Activated naive CD8-positive, alpha-beta T cell treated with anti-CD3 and anti-CD28 coated beads for 36 hours (primary cell): ENCODE measurements around the gene NPLOC4. TPM values are rescaled to one million over a fixed set of nuclear protein-coding genes. Genes with fewer than 3 reads are reported as not detected.
"Not testable (repeated sequence)": the region's sequence is repeated elsewhere in the genome, so short reads cannot be mapped to it uniquely, and the experiment has no call there.

Experiments used
- DNase-seq: peaks from one replicate; pipeline ENCODE4 v3.0.0; 2021
- H3K27ac Mint-ChIP-seq: one replicate; pipeline ENCODE4 v1.8.0; 2022; ENCODE audit warnings: mild to moderate bottlenecking, moderate library complexity, mixed read lengths
- H3K27me3 Mint-ChIP-seq: one replicate; pipeline ENCODE4 v1.8.0; 2022; ENCODE audit warnings: mild to moderate bottlenecking, mixed read lengths
- H3K36me3 Mint-ChIP-seq: one replicate; pipeline ENCODE4 v1.8.0; 2021; ENCODE audit warnings: mild to moderate bottlenecking, mixed read lengths
- H3K4me1 Mint-ChIP-seq: one replicate; pipeline ENCODE4 v1.8.0; 2021; ENCODE audit warnings: mixed read lengths
- H3K4me3 Mint-ChIP-seq: one replicate; pipeline ENCODE4 v1.8.0; 2022; ENCODE audit warnings: mild to moderate bottlenecking, moderate library complexity, mixed read lengths
- H3K9me3 Mint-ChIP-seq: one replicate; pipeline ENCODE4 v1.8.0; 2022; ENCODE audit warnings: mixed read lengths
- total RNA-seq, 2 experiments: library from RNA; stranded (reverse); gene quantifications; one replicate each; pipeline ENCODE4 v1.2.3, GENCODE V29; 2021

NPLOC4 gene
- 100 to 1,000 TPM; 103 TPM for total RNA-seq

GRCh38 chr17:81636505-81637288 is at the start of gene NPLOC4, which contains the start of gene TSPAN10:
Gene NPLOC4 (minus strand): TSS chr17:81637112. CDS start chr17:81636930, 182 bp downstream.
Gene TSPAN10 (plus strand): TSS chr17:81637196. CDS start chr17:81642413, 5,217 bp downstream.
- H3K4me3 Mint-ChIP-seq: peak within 1 kb of the TSS; percentile 95
- DNase-seq: peak; percentile 88
- H3K36me3 Mint-ChIP-seq: peaks cover 8% of the 10 kb centered on the region
- H3K27me3 Mint-ChIP-seq: no peaks in the 10 kb centered on the region
- H3K4me1 Mint-ChIP-seq: peaks cover 17% of the 10 kb centered on the region
- no peaks in the 10 kb centered on the region for H3K9me3 Mint-ChIP-seq
- H3K27ac Mint-ChIP-seq: peak within 1 kb of the TSS; percentile 87

- no peak for DNase-seq
- Mint-ChIP-seq H3K27me3 (no peaks in the 10 kb centered on the region), H3K36me3 (peaks cover 26% of the 10 kb centered on the region), H3K4me1 (peaks cover 23% of the 10 kb centered on the region), H3K4me3 (no peak overlapping the region), H3K9me3 (no peaks in the 10 kb centered on the region), H3K27ac (no peak overlapping the region)
These were observed 49.7 kb upstream of the NPLOC4 start for GRCh38 chr17:81686614-81687013.

- Mint-ChIP-seq H3K4me1 (peaks cover 23% of the 10 kb centered on the region), H3K27ac (peak overlapping the region; percentile 83), H3K27me3 (no peaks in the 10 kb centered on the region), H3K9me3 (no peaks in the 10 kb centered on the region), H3K36me3 (peaks cover 29% of the 10 kb centered on the region), H3K4me3 (peak overlapping the region; percentile 92)
- DNase-seq: peak; percentile 58
These were observed 48.2 kb upstream of the NPLOC4 start for GRCh38 chr17:81685108-81685507.

GRCh38 chr17:81684442-81684911 is 47.6 kb upstream of the NPLOC4 start:
- no peaks in the 10 kb centered on the region for H3K9me3 Mint-ChIP-seq
- H3K4me1 Mint-ChIP-seq: peaks cover 23% of the 10 kb centered on the region
- H3K27me3 Mint-ChIP-seq: no peaks in the 10 kb centered on the region
- peak overlapping the region; percentile 83 for H3K27ac Mint-ChIP-seq
- H3K36me3 Mint-ChIP-seq: peaks cover 27% of the 10 kb centered on the region
- DNase-seq: no peak
- peak overlapping the region; percentile 92 for H3K4me3 Mint-ChIP-seq

- Mint-ChIP-seq H3K27ac (peak within 1 kb of the TSS; percentile 83), H3K27me3 (no peaks in the 10 kb centered on the region), H3K9me3 (no peaks in the 10 kb centered on the region), H3K4me3 (peak within 1 kb of the TSS; percentile 92), H3K4me1 (peaks cover 23% of the 10 kb centered on the region), H3K36me3 (peaks cover 23% of the 10 kb centered on the region)
- peak; percentile 98 for DNase-seq
These were observed 46.9 kb upstream of the NPLOC4 start, which contains the start of the genes ARL16 and HGS for GRCh38 chr17:81683584-81684441. Gene ARL16 (minus strand): TSS chr17:81683797. CDS start chr17:81683753, 44 bp downstream. Gene HGS (plus strand): TSS chr17:81684011. CDS start chr17:81684067, 56 bp downstream.

GRCh38 chr17:81683208-81683583 is 46.3 kb upstream of the NPLOC4 start:
- no peaks in the 10 kb centered on the region for H3K9me3 Mint-ChIP-seq
- peak overlapping the region; percentile 80 for H3K27ac Mint-ChIP-seq
- H3K4me3 Mint-ChIP-seq: peak overlapping the region; percentile 90

GRCh38 chr17:81682565-81683207 is 45.8 kb upstream of the NPLOC4 start:
- H3K4me1 Mint-ChIP-seq: peaks cover 23% of the 10 kb centered on the region
- H3K9me3 Mint-ChIP-seq: no peaks in the 10 kb centered on the region
- H3K4me3 Mint-ChIP-seq: peak overlapping the region; percentile 90
- H3K27me3 Mint-ChIP-seq: no peaks in the 10 kb centered on the region
- DNase-seq: no peak
- peak overlapping the region; percentile 80 for H3K27ac Mint-ChIP-seq
- peaks cover 18% of the 10 kb centered on the region for H3K36me3 Mint-ChIP-seq

More at GRCh38 chr17:81683208-81683583, 46.3 kb upstream of the NPLOC4 start:
- no peaks in the 10 kb centered on the region for H3K27me3 Mint-ChIP-seq
- H3K4me1 Mint-ChIP-seq: peaks cover 23% of the 10 kb centered on the region
- DNase-seq: no peak
- H3K36me3 Mint-ChIP-seq: peaks cover 21% of the 10 kb centered on the region

GRCh38 chr17:81681672-81682071 is 44.8 kb upstream of the NPLOC4 start:
- Mint-ChIP-seq H3K4me3 (peak overlapping the region; percentile 90), H3K9me3 (no peaks in the 10 kb centered on the region), H3K36me3 (peaks cover 14% of the 10 kb centered on the region), H3K4me1 (peaks cover 23% of the 10 kb centered on the region), H3K27me3 (no peaks in the 10 kb centered on the region), H3K27ac (no peak overlapping the region)
- DNase-seq: no peak

- Mint-ChIP-seq H3K27me3 (no peaks in the 10 kb centered on the region), H3K36me3 (peaks cover 10% of the 10 kb centered on the region), H3K4me1 (peaks cover 13% of the 10 kb centered on the region), H3K27ac (no peak overlapping the region), H3K4me3 (no peak overlapping the region), H3K9me3 (no peaks in the 10 kb centered on the region)
- DNase-seq: no peak
These were observed 43.2 kb upstream of the NPLOC4 start for GRCh38 chr17:81680150-81680549.

GRCh38 chr17:81676906-81677305 is 40.0 kb upstream of the NPLOC4 start:
- Mint-ChIP-seq H3K36me3 (peaks cover 15% of the 10 kb centered on the region), H3K27ac (no peak overlapping the region), H3K4me1 (no peaks in the 10 kb centered on the region), H3K9me3 (no peaks in the 10 kb centered on the region), H3K4me3 (no peak overlapping the region), H3K27me3 (no peaks in the 10 kb centered on the region)
- DNase-seq: no peak

GRCh38 chr17:81675515-81676221 is 38.8 kb upstream of the NPLOC4 start:
- H3K4me3 Mint-ChIP-seq, H3K27me3 Mint-ChIP-seq, H3K9me3 Mint-ChIP-seq, H3K27ac Mint-ChIP-seq, H3K4me1 Mint-ChIP-seq: not testable (repeated sequence)
- H3K36me3 Mint-ChIP-seq: peaks cover 13% of the 10 kb centered on the region
- peak; percentile 22 for DNase-seq

GRCh38 chr17:81673561-81674258 is 36.8 kb upstream of the NPLOC4 start:
- H3K4me1 Mint-ChIP-seq: peaks cover 2% of the 10 kb centered on the region
- H3K9me3 Mint-ChIP-seq: no peaks in the 10 kb centered on the region
- H3K27me3 Mint-ChIP-seq: no peaks in the 10 kb centered on the region
- no peak overlapping the region for H3K27ac Mint-ChIP-seq
- no peak for DNase-seq
- peaks cover 24% of the 10 kb centered on the region for H3K36me3 Mint-ChIP-seq
- no peak overlapping the region for H3K4me3 Mint-ChIP-seq

GRCh38 chr17:81672954-81673353 is 36.0 kb upstream of the NPLOC4 start:
- Mint-ChIP-seq H3K9me3 (no peaks in the 10 kb centered on the region), H3K4me3 (no peak overlapping the region), H3K27me3 (no peaks in the 10 kb centered on the region), H3K4me1 (peaks cover 8% of the 10 kb centered on the region), H3K27ac (no peak overlapping the region), H3K36me3 (peaks cover 30% of the 10 kb centered on the region)
- no peak for DNase-seq

- no peaks in the 10 kb centered on the region for H3K9me3 Mint-ChIP-seq
- DNase-seq: no peak
These were observed 35.6 kb upstream of the NPLOC4 start for GRCh38 chr17:81672504-81672903.

More at GRCh38 chr17:81672504-81672903, 35.6 kb upstream of the NPLOC4 start:
- H3K27ac Mint-ChIP-seq: no peak overlapping the region
- H3K4me1 Mint-ChIP-seq: peaks cover 12% of the 10 kb centered on the region
- peaks cover 34% of the 10 kb centered on the region for H3K36me3 Mint-ChIP-seq
- H3K4me3 Mint-ChIP-seq: no peak overlapping the region
- no peaks in the 10 kb centered on the region for H3K27me3 Mint-ChIP-seq
